Activated CD8-positive, alpha-beta T cell treated with anti-CD3 and anti-CD28 coated beads for 36 hours (primary cell): ENCODE results near the gene HSPA8. TPM values are rescaled to one million over a fixed set of nuclear protein-coding genes. Genes with fewer than 3 reads are reported as not detected.

Experiments used
- ATAC-seq: fragments of 200-7000 bp; cut with Tn5 transposase; one replicate; pipeline ENCODE4 v1.10.0; 2021; ENCODE audit warnings: mild to moderate bottlenecking, moderate library complexity
- CTCF ChIA-PET: fragments of 350-600 bp; sonication (Branson Sonifier 250); formaldehyde crosslinking; loops from one replicate; lab custom pipeline; 2021; ENCODE audit warnings: antibody characterized with exemption; lab: Charles Lee
- POLR2A ChIA-PET: fragments of 350-600 bp; sonication (Branson Sonifier 250); formaldehyde crosslinking; loops from one replicate; lab custom pipeline; 2021; ENCODE audit warnings: antibody characterized with exemption; lab: Charles Lee
- DNase-seq: peaks from one replicate; pipeline ENCODE4 v3.0.0-alpha.2; 2020
- H3K27ac Mint-ChIP-seq: one replicate; pipeline ENCODE4 v1.8.0; 2021; ENCODE audit warnings: mild to moderate bottlenecking, mixed read lengths
- H3K27me3 Mint-ChIP-seq: one replicate; pipeline ENCODE4 v1.8.0; 2021; ENCODE audit warnings: mixed read lengths
- H3K36me3 Mint-ChIP-seq: one replicate; pipeline ENCODE4 v1.8.0; 2021; ENCODE audit warnings: low read depth, mixed read lengths
- H3K4me1 Mint-ChIP-seq: one replicate; pipeline ENCODE4 v1.8.0; 2021; ENCODE audit warnings: low read depth, mixed read lengths
- H3K4me3 Mint-ChIP-seq: one replicate; pipeline ENCODE4 v1.8.0; 2021; ENCODE audit warnings: mild to moderate bottlenecking, moderate library complexity, mixed read lengths
- H3K9me3 Mint-ChIP-seq: one replicate; pipeline ENCODE4 v1.8.0; 2021; ENCODE audit warnings: mixed read lengths
- CTCF ChIP-seq: fragments of 200-600 bp; IDR thresholded peaks from one replicate; pipeline ENCODE4 v1.8.0; 2022; ENCODE audit warnings: antibody characterized with exemption, mild to moderate bottlenecking
- intact Hi-C: fragments of 100-400 bp; cut with micrococcal nuclease; formaldehyde crosslinking; loops from one replicate; pipeline ENCODE4 v1.10.0; 2022
- total RNA-seq, 2 experiments: library from RNA; stranded (reverse); gene quantifications; one replicate each; pipeline ENCODE4 v1.2.3, GENCODE V29; 2021

The HSPA8 gene
- total RNA-seq, 2 experiments from 2014 or later, result 2,808 to 2,816 TPM

- CTCF ChIA-PET, result no interaction called here
- H3K27me3 Mint-ChIP-seq, result no peaks in the 10 kb centered on the region
- H3K4me3 Mint-ChIP-seq, result no peak overlapping the region
- TF ChIP-seq CTCF, result no peak
- intact Hi-C loops, result no loop called here
- no peak overlapping the region for H3K27ac Mint-ChIP-seq
- no peak for DNase-seq
- H3K36me3 Mint-ChIP-seq, result no peaks in the 10 kb centered on the region
- no peak for ATAC-seq
- H3K9me3 Mint-ChIP-seq, result no peaks in the 10 kb centered on the region
- H3K4me1 Mint-ChIP-seq, result peaks cover 28% of the 10 kb centered on the region
- POLR2A ChIA-PET, result interaction anchor here (1.3 kb wide), 1 partner anchor 23 kb away, joined by 3 read pairs; no protein-coding TSS in a partner anchor
These were observed 14.5 kb upstream of the HSPA8 start for GRCh38 chr11:123076484-123076883.

GRCh38 chr11:123073343-123074057 is 11.6 kb upstream of the HSPA8 start:
- ChIA-PET CTCF (interaction anchor here (0.6 to 1.4 kb wide), 6 partner anchors 11 to 173 kb away, joined by 3 to 5 read pairs (median 3); partner anchors contain the start of gene HSPA8), POLR2A (interaction anchor here (0.7 to 1.7 kb wide), 4 partner anchors 10 to 20 kb away, joined by 3 to 5 read pairs (median 3); no protein-coding TSS in a partner anchor)
- Mint-ChIP-seq H3K9me3 (no peaks in the 10 kb centered on the region), H3K4me1 (peaks cover 50% of the 10 kb centered on the region), H3K36me3 (no peaks in the 10 kb centered on the region), H3K27ac (no peak overlapping the region), H3K4me3 (no peak overlapping the region), H3K27me3 (no peaks in the 10 kb centered on the region)
- TF ChIP-seq CTCF, result no peak
- no peak for DNase-seq
- intact Hi-C loops, result no loop called here
- no peak for ATAC-seq

- Mint-ChIP-seq H3K4me1 (peaks cover 54% of the 10 kb centered on the region), H3K9me3 (no peaks in the 10 kb centered on the region), H3K27ac (peak overlapping the region; percentile 10), H3K4me3 (no peak overlapping the region), H3K27me3 (no peaks in the 10 kb centered on the region), H3K36me3 (no peaks in the 10 kb centered on the region)
- no peak for TF ChIP-seq CTCF
- DNase-seq (no peak), ATAC-seq (no peak)
- intact Hi-C loops, result no loop called here
- POLR2A ChIA-PET, result interaction anchor here (0.7 to 1.7 kb wide), 5 partner anchors 9 to 19 kb away, joined by 3 to 5 read pairs (median 3); no protein-coding TSS in a partner anchor
- CTCF ChIA-PET, result interaction anchor here (0.6 to 1.5 kb wide), 6 partner anchors 11 to 174 kb away, joined by 3 to 6 read pairs (median 4); partner anchors contain the start of gene HSPA8
These were observed 10.8 kb upstream of the HSPA8 start for GRCh38 chr11:123072762-123073161.

- Mint-ChIP-seq H3K9me3 (no peaks in the 10 kb centered on the region), H3K4me3 (no peak overlapping the region), H3K36me3 (no peaks in the 10 kb centered on the region), H3K4me1 (peaks cover 54% of the 10 kb centered on the region), H3K27ac (peak overlapping the region; percentile 10), H3K27me3 (no peaks in the 10 kb centered on the region)
- no peak for TF ChIP-seq CTCF
- ChIA-PET CTCF (interaction anchor here (0.9 to 1.5 kb wide), 4 partner anchors 10 to 31 kb away, joined by 3 to 6 read pairs (median 4); partner anchors contain the start of gene HSPA8), POLR2A (interaction anchor here (1.0 to 12.2 kb wide), 6 partner anchors 7 to 16 kb away, joined by 3 to 178 read pairs (median 4); partner anchors contain the start of gene HSPA8)
- DNase-seq, result no peak
- ATAC-seq, result no peak
- intact Hi-C loops, result no loop called here
These were observed 10.4 kb upstream of the HSPA8 start for GRCh38 chr11:123072332-123072761.
